Fibroblast of lung (primary cell): ENCODE data around the gene ANKRD52. TPM values are rescaled to one million over a fixed set of nuclear protein-coding genes. Genes with fewer than 3 reads are reported as not detected.

Experiments used
- DNase-seq, 2 donors: peaks; one replicate each; pipeline versions ENCODE4 v3.0.0 to v3.0.0-alpha.2; 2010; ENCODE audit warnings: low read depth in 2 of 2
- H2AFZ ChIP-seq: 2 replicates; pipeline ENCODE4 v1.5.1; 2012; ENCODE audit warnings: low read length, control low read depth, inconsistent platforms
- H3K27ac ChIP-seq: 2 replicates; pipeline ENCODE4 v1.5.1; 2011; ENCODE audit warnings: low read length, control low read depth; ENCODE audit not compliant: insufficient read depth
- H3K27me3 ChIP-seq: 2 replicates; pipeline ENCODE4 v1.5.1; 2011; ENCODE audit warnings: mild to moderate bottlenecking, low read length; ENCODE audit not compliant: control insufficient read depth, insufficient read depth
- H3K36me3 ChIP-seq: 2 replicates; pipeline ENCODE4 v1.5.1; 2011; ENCODE audit warnings: low read length; ENCODE audit not compliant: control insufficient read depth, insufficient read depth
- H3K4me1 ChIP-seq: 2 replicates; pipeline ENCODE4 v1.5.1; 2011; ENCODE audit warnings: low read length; ENCODE audit not compliant: control insufficient read depth, insufficient read depth; ENCODE audit errors: extremely low read depth
- H3K4me2 ChIP-seq: 2 replicates; pipeline ENCODE4 v1.5.1; 2011; ENCODE audit warnings: low read length, control low read depth; ENCODE audit not compliant: insufficient read depth; ENCODE audit errors: extremely low read depth
- H3K4me3 ChIP-seq, 4 experiments: fragments of 200-600 bp in 1 of 4; sonication (generic) in 1 of 4; replicated peaks in 1 of 4; 2 replicates each; pipeline ENCODE4 v1.5.1; 2011 to 2016; ENCODE audit warnings: low read length in 4 of 4, low read depth in 3 of 4, mild to moderate bottlenecking in 3 of 4, control low read depth in 2 of 4, inconsistent platforms in 1 of 4, mixed read lengths in 1 of 4; ENCODE audit not compliant: insufficient read depth in 1 of 4; ENCODE audit errors: control extremely low read depth in 1 of 4
- H3K79me2 ChIP-seq: 2 replicates; pipeline ENCODE4 v1.5.1; 2012; ENCODE audit warnings: mild to moderate bottlenecking, low read length, inconsistent platforms; ENCODE audit not compliant: control insufficient read depth, insufficient read depth
- H3K9ac ChIP-seq: 2 replicates; pipeline ENCODE4 v1.5.1; 2011; ENCODE audit warnings: mild to moderate bottlenecking, low read length, control low read depth; ENCODE audit not compliant: insufficient read depth
- H3K9me3 ChIP-seq: 2 replicates; pipeline ENCODE4 v1.5.1; 2012; ENCODE audit warnings: low read depth, low read length; ENCODE audit not compliant: control insufficient read depth, insufficient read depth
- H4K20me1 ChIP-seq: 2 replicates; pipeline ENCODE4 v1.5.1; 2011; ENCODE audit warnings: low read length; ENCODE audit not compliant: control insufficient read depth, insufficient read depth; ENCODE audit errors: extremely low read depth
- EZH2 ChIP-seq: IDR thresholded peaks from 2 replicates; pipeline ENCODE4 v1.5.1; 2012; ENCODE audit warnings: low read length, control low read depth, mild to moderate bottlenecking; ENCODE audit errors: missing control alignments
- polyA plus RNA-seq, 2 donors: library from polyadenylated mRNA; depleted of rRNA in 1 of 2; stranded (reverse) in 1 of 2; unstranded in 1 of 2; fragments of >200 nt; gene quantifications; 2 replicates each; pipeline ENCODE4 v1.2.1, GENCODE V29; 2011 to 2012; ENCODE audit warnings: missing spikeins in 1 of 2
- total RNA-seq: library from RNA; depleted of rRNA; stranded (reverse); fragments of >200 nt; gene quantifications from 2 replicates; pipeline ENCODE4 v1.2.1, GENCODE V29; 2014
- TF ChIP-seq, protein P1 (sequence below), 2 donors: IDR thresholded peaks in 1 of 2; conservative IDR thresholded peaks in 1 of 2; 1 replicate in 1 of 2; 2 replicates in 1 of 2; pipeline ENCODE4 v1.5.1; 2011 to 2012; ENCODE audit warnings: low read length in 2 of 2, control low read depth in 1 of 2, inconsistent platforms in 1 of 2, low read depth in 1 of 2, mild to moderate bottlenecking in 1 of 2

The ANKRD52 gene
- total and polyA plus RNA-seq, 2 donors (not counting 1 experiment from before 2014, with no cell fraction given): 12.2 to 14.9 TPM

DNA sequence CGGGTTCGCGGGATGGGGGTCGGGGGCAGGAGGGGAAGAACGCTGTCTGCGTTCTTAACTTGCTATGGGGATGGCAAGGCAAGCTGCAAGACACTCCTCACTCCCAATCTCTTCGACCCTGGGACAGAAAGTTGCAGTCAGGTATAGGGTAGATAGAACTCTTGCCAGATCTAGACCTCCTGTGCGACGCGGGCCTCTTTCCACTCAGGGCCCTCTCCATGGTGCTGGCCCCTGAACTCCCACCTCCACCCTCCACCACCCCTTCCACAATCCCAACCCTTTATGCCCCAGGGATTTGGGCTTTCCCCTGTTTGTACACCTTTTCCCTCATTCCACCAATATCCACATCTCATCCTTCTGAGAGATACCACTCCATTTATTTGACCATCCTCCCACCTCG lies 33.2 kb downstream of the ANKRD52 start:
- Histone ChIP-seq H4K20me1 (no peaks in the 10 kb centered on the region), H3K79me2 (peaks cover 10% of the 10 kb centered on the region), H3K4me3 (peak overlapping the region; percentile 75 to 82 (median 78)), H3K4me2 (peak overlapping the region; percentile 88), H3K9me3 (no peaks in the 10 kb centered on the region), H3K27me3 (no peaks in the 10 kb centered on the region), H3K4me1 (peaks cover 19% of the 10 kb centered on the region), H2AFZ (no peak overlapping the region), H3K9ac (no peak overlapping the region), H3K27ac (peak overlapping the region; percentile 68), H3K36me3 (peaks cover 3% of the 10 kb centered on the region)
- TF ChIP-seq, protein P1, sequence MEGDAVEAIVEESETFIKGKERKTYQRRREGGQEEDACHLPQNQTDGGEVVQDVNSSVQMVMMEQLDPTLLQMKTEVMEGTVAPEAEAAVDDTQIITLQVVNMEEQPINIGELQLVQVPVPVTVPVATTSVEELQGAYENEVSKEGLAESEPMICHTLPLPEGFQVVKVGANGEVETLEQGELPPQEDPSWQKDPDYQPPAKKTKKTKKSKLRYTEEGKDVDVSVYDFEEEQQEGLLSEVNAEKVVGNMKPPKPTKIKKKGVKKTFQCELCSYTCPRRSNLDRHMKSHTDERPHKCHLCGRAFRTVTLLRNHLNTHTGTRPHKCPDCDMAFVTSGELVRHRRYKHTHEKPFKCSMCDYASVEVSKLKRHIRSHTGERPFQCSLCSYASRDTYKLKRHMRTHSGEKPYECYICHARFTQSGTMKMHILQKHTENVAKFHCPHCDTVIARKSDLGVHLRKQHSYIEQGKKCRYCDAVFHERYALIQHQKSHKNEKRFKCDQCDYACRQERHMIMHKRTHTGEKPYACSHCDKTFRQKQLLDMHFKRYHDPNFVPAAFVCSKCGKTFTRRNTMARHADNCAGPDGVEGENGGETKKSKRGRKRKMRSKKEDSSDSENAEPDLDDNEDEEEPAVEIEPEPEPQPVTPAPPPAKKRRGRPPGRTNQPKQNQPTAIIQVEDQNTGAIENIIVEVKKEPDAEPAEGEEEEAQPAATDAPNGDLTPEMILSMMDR (conservative IDR thresholded peaks at IDR 0.05 in 1 of 2, IDR thresholded peaks at IDR 0.05 in 1 of 2; ENCODE audit: low read depth in 1 of 2, low read length in 2 of 2): no peak
- no peak for TF ChIP-seq EZH2
- no peak for DNase-seq

DNA sequence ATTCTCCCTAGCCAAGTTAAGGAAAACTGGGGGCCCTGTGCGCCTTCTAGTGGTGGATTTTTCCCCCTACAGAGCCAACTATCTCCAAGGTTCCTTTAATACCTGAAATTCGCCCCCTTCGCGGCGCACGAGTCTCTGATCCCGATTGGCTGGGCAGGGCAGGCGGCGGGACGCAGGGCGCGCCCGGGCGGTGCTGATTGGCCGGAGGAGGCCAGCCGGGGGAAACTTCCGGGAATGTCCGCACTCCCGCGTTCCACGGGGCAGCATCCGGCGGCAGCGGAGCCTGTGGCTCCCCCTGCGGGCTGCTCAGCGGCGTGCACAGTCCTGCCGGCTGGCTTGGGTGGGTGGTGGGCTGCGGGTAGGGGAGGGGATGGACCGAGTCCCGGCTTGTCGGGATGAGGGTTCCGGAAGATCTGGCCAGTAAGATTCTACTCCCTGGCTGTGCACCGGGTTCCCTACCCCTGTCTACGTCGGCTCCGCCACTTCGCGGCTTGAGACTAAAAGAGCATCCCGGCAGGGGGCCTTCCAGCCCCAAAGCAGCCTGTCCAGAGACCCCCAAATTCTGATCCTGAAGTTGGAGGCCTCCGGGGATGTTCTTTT lies 34.0 kb downstream of the ANKRD52 start, which contains the start of gene NABP2:
Gene NABP2, plus strand, starts transcription at position 241 of the 600 bp plus-strand sequence. CDS start 515 bp downstream, outside the sequence.
- no peaks in the 10 kb centered on the region for H3K9me3 ChIP-seq
- peaks cover 3% of the 10 kb centered on the region for H3K36me3 ChIP-seq
- peak within 1 kb of the TSS; percentile 88 for H3K4me2 ChIP-seq
- no peaks in the 10 kb centered on the region for H4K20me1 ChIP-seq
- H2AFZ ChIP-seq: peak within 1 kb of the TSS; percentile 85
- peak; percentile 96 for DNase-seq
- no peaks in the 10 kb centered on the region for H3K27me3 ChIP-seq
- peak within 1 kb of the TSS; percentile 68 for H3K27ac ChIP-seq
- TF ChIP-seq EZH2: no peak
- TF ChIP-seq, protein P1 (conservative IDR thresholded peaks at IDR 0.05 in 1 of 2, IDR thresholded peaks at IDR 0.05 in 1 of 2; ENCODE audit: low read depth in 1 of 2, low read length in 2 of 2): peak; percentile 70 to 87
- peak within 1 kb of the TSS; percentile 75 to 82 (median 78) for H3K4me3 ChIP-seq
- H3K79me2 ChIP-seq: peaks cover 16% of the 10 kb centered on the region
- H3K9ac ChIP-seq: peak within 1 kb of the TSS; percentile 71
- H3K4me1 ChIP-seq: peaks cover 19% of the 10 kb centered on the region

DNA sequence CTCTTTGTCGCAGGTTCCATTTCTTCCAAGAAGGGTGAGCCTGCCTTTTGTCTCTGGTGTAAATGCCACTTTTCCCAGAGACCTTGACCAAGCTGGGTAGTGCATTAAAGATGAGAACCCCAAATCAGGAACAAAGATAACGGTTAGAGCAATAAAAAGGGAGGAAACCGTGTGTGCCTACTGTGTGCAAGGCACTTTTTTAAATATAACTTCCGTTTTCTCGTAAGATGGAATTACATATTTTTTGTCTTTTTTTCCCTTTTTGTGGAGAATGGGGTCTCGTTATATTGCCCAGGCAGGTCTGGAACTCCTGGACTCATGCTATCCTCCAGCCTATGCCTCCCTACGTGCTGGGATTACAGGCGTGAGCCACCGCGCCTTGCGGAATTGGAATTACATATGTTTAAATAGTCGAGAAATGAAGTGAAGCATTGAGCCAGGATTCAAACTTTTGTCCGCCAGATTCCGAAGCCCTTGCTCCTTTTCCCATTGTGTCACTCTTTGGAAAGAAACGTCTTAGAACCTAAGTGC lies 34.5 kb downstream of the ANKRD52 start:
- DNase-seq: no peak
- no peak for TF ChIP-seq EZH2
- TF ChIP-seq, protein P1 (conservative IDR thresholded peaks at IDR 0.05 in 1 of 2, IDR thresholded peaks at IDR 0.05 in 1 of 2; ENCODE audit: low read depth in 1 of 2, low read length in 2 of 2): no peak

More for the DNA sequence above, 34.5 kb downstream of the ANKRD52 start:
- H3K4me2 ChIP-seq: peak overlapping the region; percentile 58
- peaks cover 19% of the 10 kb centered on the region for H3K4me1 ChIP-seq
- H3K27me3 ChIP-seq: no peaks in the 10 kb centered on the region
- H4K20me1 ChIP-seq: no peaks in the 10 kb centered on the region
- peak overlapping the region in 3 of 4 experiments; percentile 14 to 43 (median 35) for H3K4me3 ChIP-seq
- peak overlapping the region; percentile 61 for H3K27ac ChIP-seq
- peak overlapping the region; percentile 8 for H3K9ac ChIP-seq
- H3K36me3 ChIP-seq: peaks cover 3% of the 10 kb centered on the region
- H2AFZ ChIP-seq: peak overlapping the region; percentile 80
- peaks cover 18% of the 10 kb centered on the region for H3K79me2 ChIP-seq
- no peaks in the 10 kb centered on the region for H3K9me3 ChIP-seq
